IPS-18c (cell line): ENCODE measurements around the gene DBP.

Source experiments
- H3K4me3 ChIP-seq: 2 replicates; pipeline ENCODE4 v1.7.0; 2013; ENCODE audit warnings: low read depth, mild to moderate bottlenecking, low read length, moderate library complexity; ENCODE audit not compliant: insufficient read depth
- H3K9me3 ChIP-seq: one replicate; pipeline ENCODE4 v1.6.1; 2013; ENCODE audit warnings: mild to moderate bottlenecking, low read length, moderate library complexity; ENCODE audit not compliant: control insufficient read depth, insufficient read depth

Gene DBP

GRCh38 chr19:48623556-48624066, 13.6 kb downstream of the DBP start:
- Histone ChIP-seq H3K9me3 (no peaks in the 10 kb centered on the region), H3K4me3 (peak overlapping the region; percentile 41)

DNA sequence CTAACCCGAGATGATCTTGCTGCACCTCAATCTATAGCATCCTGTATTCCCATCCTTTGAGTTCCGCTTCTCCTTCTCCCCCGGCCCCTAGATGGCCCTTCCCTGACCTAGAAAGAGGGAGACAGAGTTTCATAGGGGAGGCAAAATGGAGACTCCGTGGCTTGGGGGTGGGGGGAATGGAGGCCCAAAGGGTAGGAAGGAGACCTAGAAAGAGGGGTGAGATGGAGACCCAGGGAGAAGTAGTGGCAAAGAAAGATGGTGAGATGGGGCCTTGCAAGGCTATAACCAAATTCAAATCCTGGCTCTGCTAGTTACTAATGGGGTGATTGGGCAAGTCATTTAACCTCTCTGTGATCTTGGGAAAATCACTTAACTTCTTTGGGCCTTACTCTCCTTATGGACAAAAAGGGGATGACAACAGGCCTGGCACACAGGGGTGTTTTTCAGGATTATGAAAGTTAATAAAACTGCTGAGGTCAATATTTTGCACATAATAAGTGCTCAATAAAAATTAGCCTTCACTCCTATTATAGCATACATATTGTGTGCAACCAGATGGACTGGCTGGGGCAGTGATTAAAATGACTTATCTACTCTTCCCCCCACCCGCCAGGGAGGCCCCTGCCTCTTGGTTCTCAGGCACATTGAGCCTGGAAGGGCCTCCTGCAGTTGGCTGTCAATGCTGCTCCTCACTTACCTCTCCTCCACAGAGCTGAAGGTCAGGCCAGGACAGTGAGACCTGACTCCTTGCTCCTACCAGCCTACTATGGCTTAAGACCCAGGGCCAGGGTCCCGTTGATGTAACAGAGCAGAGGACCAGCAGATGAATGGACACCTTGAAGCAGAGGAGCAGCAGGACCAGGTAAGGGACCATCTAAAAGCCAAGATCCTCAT, 17.2 kb downstream of the DBP start:
- Histone ChIP-seq H3K9me3 (no peaks in the 10 kb centered on the region), H3K4me3 (peak overlapping the region; percentile 99)

- H3K9me3 ChIP-seq: no peaks in the 10 kb centered on the region
- H3K4me3 ChIP-seq: peak within 1 kb of the TSS; percentile 99
Measured at GRCh38 chr19:48618916-48619691, 18.1 kb downstream of the DBP start, which contains the start of the genes RPL18 and SPHK2. RPL18 (minus strand) TSS chr19:48619178; CDS start chr19:48619143, 35 bp downstream. SPHK2 (plus strand) TSS chr19:48619506; CDS start chr19:48620515, 1,009 bp downstream.

DNA sequence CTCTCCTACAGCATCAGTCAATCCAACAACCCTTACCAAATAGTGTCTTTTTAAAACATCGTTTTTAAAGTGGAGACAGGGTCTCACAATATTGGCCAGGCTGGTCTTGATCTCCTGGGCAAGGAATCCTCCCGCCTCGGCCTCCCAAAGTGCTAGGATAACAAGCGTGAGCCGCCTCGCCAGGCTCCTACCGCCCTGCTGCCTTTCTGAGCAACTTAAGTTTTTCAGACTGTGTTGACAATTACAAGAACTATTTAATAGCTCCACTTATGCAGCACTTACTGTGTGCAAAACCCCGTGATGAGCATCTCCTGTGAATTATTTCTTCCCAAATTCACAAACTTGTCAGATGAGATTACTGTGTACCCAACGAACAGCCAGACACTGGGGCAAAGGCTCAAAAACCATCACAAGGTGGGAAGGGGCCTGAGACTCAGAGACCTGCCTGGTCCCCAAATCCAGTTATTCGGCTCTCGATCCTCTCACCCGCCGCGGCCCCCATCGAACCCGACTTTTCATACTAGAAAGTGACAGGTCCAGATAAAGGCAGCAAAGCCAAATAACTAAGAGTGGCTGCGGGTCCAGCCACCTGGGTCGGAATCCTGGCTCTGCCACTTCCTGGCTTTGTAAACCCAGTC, 18.8 kb downstream of the DBP start:
- Histone ChIP-seq H3K9me3 (no peaks in the 10 kb centered on the region), H3K4me3 (peak overlapping the region; percentile 99)

DNA sequence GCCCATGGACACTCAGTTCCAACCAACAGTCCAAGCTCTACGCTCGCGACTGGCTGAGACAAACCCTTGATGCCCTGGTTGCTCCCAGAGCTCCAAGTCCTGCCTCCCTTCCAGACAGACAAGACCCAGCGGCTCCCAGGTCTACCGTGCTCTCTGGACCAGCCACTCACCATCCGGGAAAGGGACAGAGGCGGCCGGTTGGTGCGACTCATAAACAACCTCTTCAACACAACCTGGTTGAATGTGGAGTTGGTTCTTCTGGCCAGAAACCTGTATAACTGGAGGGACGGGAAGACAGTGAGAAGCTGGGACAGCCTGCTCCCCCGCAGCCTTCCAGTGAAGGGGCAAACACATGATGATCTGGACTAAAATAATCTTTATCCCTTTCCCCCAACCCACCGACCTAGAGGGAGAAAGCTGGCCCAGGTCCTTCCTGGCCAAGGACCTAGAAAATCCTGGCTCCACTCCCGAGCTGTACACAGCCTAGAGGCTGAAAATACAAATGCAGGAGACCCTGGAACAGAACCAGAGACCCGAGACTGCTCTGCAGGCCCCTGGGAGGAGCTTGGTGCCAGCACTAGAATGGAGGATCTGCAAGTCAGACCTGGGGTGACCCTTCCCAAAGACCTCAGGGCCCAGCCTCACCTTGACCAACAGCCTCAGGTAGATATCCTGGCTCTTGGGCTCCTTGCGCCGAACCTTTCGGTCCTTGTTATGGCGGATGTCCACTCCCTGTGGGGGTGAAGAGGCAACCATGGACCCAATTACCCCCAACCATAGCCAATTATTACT, 19.8 kb downstream of the DBP start:
- Histone ChIP-seq H3K4me3 (peak overlapping the region; percentile 99), H3K9me3 (no peaks in the 10 kb centered on the region)

DNA sequence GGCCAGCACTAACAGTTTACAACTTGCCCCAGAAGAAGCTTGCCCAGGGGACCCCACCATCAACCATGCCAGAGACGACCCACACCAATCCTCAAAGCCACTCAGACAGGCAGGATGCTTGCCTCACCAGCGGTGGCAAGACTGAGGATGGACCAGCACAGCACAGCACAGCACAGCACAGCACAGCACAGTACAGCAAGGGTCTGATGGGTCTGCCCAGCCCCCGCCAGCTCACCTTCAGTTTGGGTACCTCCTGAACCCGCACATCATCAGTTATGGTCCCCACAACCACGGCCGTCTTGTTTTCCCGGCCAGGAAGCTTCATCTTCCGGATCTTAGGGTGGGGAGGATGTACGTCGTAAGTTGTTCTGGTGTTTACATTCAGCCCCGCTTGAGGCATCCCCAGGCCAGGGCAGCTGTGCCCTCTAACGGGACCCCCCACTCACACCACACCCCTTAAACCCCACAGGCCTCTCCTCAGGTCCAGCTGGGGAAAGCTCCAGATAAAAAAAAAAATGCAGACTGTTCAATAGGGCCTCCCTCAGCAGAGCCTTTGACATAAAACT, 20.6 kb downstream of the DBP start:
- H3K4me3 ChIP-seq: no peak overlapping the region
- no peaks in the 10 kb centered on the region for H3K9me3 ChIP-seq

DNA sequence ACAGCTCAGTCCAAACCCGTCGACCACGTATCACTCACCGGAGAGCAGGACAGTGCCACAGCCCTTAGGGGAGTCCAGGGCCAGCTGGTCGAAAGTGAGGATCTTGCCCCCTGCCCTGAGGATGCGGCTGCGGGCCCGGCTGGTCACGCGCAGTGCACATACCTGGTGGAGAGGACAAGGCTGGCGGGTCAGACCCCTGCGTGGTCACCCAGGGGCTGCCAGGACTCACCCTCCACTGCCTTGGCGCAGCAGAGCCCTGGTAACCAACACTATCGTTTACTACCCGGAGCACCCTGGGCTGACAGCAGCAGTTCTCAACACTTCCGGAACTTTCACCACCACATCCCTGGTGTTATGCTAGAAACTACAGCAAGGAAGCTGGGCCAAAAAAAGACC, 21.1 kb downstream of the DBP start:
- no peak overlapping the region for H3K4me3 ChIP-seq

DNA sequence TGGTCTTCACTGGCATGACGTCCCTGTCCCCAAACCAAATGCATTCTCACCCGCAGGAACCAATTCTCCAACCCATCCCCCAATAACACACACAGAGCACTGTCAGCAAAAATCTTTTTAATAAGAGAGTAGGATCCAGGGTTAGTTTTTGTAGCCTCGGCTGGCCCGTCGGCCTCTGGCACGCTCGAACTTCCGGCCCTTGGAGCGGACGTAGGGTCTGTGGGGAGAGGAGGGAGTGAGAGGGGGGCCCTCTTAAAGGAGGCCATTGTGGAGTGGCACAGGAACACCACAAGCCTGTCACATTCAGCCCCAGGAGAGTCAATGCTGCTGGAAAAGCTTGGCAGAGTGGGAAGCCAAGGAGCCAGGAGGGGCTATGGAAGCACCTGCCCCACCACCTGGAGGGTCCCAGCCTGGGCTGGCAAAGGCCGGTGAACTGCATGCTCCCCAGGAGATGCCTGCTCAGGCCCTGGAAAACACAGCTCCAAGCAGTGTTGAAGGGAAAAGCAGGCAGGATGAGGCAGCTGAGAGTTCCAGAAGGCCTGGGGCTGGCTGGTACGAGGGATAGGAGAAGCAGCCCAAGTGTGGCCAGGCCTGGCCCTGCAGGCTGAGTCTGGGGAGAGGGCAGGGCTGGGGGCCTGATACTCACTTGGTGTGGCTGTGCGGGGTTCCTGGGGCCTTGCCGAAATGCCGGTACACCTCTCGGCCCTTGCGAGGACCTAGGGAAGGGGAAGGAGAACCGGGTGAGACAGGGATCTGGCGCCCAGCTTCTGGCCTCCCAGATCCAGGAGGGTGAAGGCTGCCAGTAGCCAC, 21.7 kb downstream of the DBP start:
- H3K4me3 ChIP-seq: peak overlapping the region; percentile 34
- H3K9me3 ChIP-seq: no peaks in the 10 kb centered on the region

More for the DNA sequence above, 21.1 kb downstream of the DBP start:
- no peaks in the 10 kb centered on the region for H3K9me3 ChIP-seq

DNA sequence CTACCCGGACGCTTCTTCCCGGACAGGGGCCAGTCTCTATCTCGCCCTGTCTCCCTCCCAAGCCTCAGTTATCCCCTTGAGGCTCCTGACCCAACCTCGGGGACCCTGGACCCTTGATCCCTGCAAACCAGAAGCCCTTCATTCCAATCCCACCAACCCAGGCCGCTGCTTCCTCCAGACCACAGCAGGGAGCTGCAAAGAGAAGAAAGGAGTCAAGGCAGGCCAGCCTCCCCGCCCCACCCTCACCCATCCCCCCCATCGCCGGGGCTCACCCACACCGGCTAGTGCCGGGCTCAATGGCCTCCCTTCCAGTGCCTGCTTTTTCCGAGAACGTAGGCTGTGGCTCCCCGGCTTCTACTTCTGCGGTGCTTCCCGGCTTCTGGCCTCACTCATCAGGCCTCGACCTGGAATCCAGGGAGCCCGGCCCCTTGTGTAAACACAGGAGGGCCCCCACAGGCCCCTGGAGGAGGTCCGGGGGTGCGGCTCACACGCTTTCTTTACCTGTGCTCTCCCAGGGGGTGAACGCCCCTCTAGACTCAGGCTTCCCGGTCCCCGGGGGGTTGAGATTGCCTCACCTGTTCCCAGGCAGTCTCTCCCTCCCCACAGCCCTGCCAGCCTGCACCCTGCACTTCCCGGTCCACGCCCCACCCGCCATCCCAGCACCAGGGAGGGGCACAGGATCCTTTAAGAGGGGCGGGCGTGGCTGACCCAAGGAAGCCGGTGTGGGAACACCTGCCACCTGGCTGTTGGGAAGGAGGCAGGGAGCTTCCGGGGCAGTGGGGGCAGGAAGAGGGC, 22.5 kb downstream of the DBP start, which contains the start of gene FAM83E:
TSS of gene FAM83E (minus strand) at position 641 of the 795 bp plus-strand sequence. CDS start 1,704 bp downstream, outside the sequence.
- Histone ChIP-seq H3K4me3 (peak within 1 kb of the TSS; percentile 34), H3K9me3 (no peaks in the 10 kb centered on the region)

DNA sequence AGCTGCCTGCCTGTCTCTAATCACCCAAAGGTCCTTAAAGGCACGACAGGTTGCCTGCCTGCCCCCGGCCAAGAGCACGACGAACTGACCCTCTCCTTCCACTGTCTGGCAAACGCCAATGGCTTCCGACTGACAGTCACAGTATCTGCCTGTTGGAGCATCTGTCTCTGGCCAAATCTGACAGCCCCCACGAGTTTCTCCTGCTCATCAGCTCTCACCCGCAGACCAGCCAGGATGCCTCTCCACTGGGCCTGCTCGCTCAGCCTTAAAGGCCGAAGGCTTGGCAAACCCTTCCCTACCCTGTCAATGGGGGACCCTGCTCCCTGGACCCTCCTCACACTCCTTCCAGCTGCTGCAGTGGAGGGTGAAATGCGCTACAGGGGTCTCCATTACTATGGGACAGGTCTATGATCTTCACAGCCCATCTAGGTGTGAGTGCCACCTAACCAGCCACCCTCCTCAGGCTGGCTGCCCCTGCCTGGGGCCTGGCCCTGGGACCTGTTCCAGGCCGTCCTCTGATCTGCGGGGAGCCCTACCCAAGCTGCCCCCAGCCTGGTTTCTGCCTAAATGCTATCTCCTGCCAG, 23.2 kb downstream of the DBP start:
- Histone ChIP-seq H3K9me3 (no peaks in the 10 kb centered on the region), H3K4me3 (peak overlapping the region; percentile 26; the same call in 1 of the 2 replicates)

DNA sequence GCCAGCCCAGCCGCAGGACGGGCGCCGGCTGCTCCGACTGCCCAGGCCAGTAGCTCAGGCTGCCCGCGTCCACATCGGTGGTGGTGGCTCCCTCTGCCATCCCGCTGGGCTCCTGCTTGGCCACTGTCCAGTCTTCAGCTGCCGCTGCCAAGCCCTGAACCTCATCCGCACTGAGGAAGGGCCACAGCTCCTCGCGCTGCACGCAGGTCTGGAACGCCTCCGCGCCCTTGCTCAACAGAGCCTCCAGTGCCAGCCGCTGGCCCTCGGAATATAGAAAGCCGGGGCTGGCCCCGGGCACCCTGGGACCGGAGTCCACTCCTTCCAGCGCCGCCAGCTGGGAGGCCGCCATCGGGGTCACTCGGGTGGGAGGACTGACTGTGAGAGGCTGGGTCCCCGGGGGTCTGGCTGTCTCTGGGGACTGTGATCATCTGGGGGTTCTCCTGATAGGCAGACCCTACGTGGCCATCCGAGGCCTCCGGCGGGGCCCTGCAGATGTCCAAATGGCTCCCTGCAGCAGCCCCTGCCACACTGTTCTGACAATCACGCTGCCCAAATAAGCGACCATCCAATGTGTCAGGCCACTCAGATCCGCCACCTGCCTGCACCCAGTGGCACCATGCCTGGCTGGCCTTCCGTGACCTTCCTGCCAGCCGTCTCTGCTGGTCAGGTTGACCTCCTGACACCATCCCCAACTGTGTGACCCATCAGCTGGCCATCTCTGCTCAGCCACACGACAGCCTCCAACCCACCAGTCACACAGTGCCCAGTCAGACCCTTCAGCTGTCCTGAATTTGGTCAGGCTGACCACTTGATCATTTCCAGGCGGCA, 23.9 kb downstream of the DBP start:
- no peaks in the 10 kb centered on the region for H3K9me3 ChIP-seq
- H3K4me3 ChIP-seq: no peak overlapping the region

DNA sequence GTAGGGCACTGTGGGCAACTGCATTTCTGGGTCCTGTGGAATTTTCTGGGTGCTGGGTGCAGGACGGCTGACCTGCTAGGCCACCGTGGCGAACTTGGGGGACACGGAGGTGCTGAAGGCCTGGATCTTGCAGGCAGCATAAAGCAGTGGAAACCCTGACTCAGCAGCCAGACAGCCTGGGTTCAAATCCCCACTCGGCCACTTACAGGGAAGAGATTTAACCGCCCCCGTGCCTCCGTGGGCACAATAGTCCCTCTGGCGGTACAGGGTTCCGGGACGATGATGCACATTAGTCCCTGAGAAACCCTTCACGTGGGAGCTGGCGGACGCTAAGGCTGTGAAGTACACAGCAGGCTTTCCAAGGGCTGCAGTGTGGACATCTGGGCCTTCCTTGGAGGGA, 25.3 kb downstream of the DBP start:
- H3K4me3 ChIP-seq: no peak overlapping the region
- no peaks in the 10 kb centered on the region for H3K9me3 ChIP-seq

DNA sequence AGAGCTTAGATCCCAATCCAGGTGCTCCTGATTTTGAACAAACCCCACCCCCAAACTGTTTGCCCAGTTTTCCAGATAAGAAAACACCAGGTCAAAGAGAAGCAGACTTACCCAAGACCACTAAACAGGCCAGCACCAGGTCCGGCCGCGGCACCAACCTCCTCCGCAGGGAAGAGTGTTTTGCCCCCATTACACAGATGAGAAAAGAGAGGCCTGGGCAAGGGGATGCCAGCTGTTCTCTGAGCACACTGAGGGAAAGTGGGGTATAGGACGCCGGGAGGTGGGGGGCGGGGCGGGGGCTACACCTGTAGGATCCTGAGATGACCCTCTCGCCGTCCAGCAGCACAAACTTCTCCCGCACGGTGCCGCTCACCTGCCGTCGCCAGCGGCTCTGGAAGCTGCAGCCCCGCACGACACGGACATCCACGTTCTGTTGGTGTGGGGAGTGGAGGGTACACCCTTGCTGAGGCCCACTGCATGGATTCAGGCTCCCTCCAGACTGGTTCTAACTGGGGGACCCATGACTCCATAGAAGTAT, 27.5 kb downstream of the DBP start:
- Histone ChIP-seq H3K4me3 (no peak overlapping the region), H3K9me3 (no peaks in the 10 kb centered on the region)
